IMR-90 (cell line): ENCODE results near the gene SEZ6L2. TPM values are rescaled to one million over a fixed set of nuclear protein-coding genes. Genes with fewer than 3 reads are reported as not detected.
A peak's percentile ranks its signal among the peaks of the same experiment; 100 is the strongest.

Source experiments
- ATAC-seq: fragments of 200-7000 bp; cut with Tn5 transposase; 2 replicates; pipeline ENCODE4 v1.9.1; 2020; ENCODE audit warnings: low read depth, mild to moderate bottlenecking, moderate library complexity
- BruUV-seq: library from RNA; stranded (reverse); fragments of 400-500 nt; replicated peaks from 2 replicates; lab custom pipeline; 2021; lab: Mats Ljungman, UMichigan
- CTCF ChIA-PET: fragments of 300-600 bp; formaldehyde crosslinking; extraction: SDS; loops from one replicate; lab custom pipeline; 2021; ENCODE audit warnings: antibody characterized with exemption; lab: Yijun Ruan, JAX
- POLR2A ChIA-PET: fragments of 300-600 bp; sonication (Branson Sonifier 250); formaldehyde crosslinking; loops from one replicate; lab custom pipeline; 2022; ENCODE audit warnings: antibody characterized with exemption; ENCODE audit not compliant: unreplicated experiment; lab: Charles Lee
- DNase-seq: peaks from one replicate; pipeline ENCODE4 v3.0.0; 2013
- H2AFZ ChIP-seq: replicated peaks from 2 replicates; pipeline ENCODE3; 2013; ENCODE audit warnings: low read length, mild to moderate bottlenecking; ENCODE audit not compliant: poor library complexity
- H2AK5ac ChIP-seq: 2 replicates; pipeline ENCODE4 v1.6.1; 2013; ENCODE audit warnings: low read depth, low read length, inconsistent platforms
- H2AK9ac ChIP-seq: replicated peaks from 2 replicates; pipeline ENCODE3; 2013; ENCODE audit warnings: mild to moderate bottlenecking, low read depth, low read length, moderate library complexity; ENCODE audit not compliant: poor library complexity
- H2BK120ac ChIP-seq: 2 replicates; pipeline ENCODE4 v1.6.1; 2013; ENCODE audit warnings: low read depth, low read length, inconsistent platforms
- H2BK15ac ChIP-seq: 3 replicates; pipeline ENCODE4 v1.6.1; 2013; ENCODE audit warnings: low read depth, low read length, inconsistent platforms
- H2BK20ac ChIP-seq: 2 replicates; pipeline ENCODE4 v1.6.1; 2013; ENCODE audit warnings: low read depth, mild to moderate bottlenecking, inconsistent platforms, low read length, moderate library complexity
- H2BK5ac ChIP-seq: 2 replicates; pipeline ENCODE4 v1.6.1; 2013; ENCODE audit warnings: mild to moderate bottlenecking, low read depth, low read length, inconsistent platforms; ENCODE audit not compliant: poor library complexity, severe bottlenecking
- H3K14ac ChIP-seq: replicated peaks from 2 replicates; pipeline ENCODE4 v1.6.1; 2013; ENCODE audit warnings: low read depth, low read length, inconsistent platforms
- H3K18ac ChIP-seq: 2 replicates; pipeline ENCODE4 v1.6.1; 2013; ENCODE audit warnings: low read depth, low read length, control low read depth
- H3K23ac ChIP-seq: 2 replicates; pipeline ENCODE4 v1.6.1; 2013; ENCODE audit warnings: low read depth, low read length, inconsistent platforms
- H3K27ac ChIP-seq: 2 replicates; pipeline ENCODE4 v1.5.1; 2013; ENCODE audit warnings: mild to moderate bottlenecking, control low read depth, low read length; ENCODE audit not compliant: insufficient read depth
- H3K27me3 ChIP-seq: 2 replicates; pipeline ENCODE4 v1.6.1; 2013; ENCODE audit warnings: low read length; ENCODE audit not compliant: control insufficient read depth, insufficient read depth
- H3K36me3 ChIP-seq: 2 replicates; pipeline ENCODE4 v1.6.1; 2013; ENCODE audit warnings: low read length, mixed read lengths; ENCODE audit not compliant: control insufficient read depth, insufficient read depth
- H3K4ac ChIP-seq: 2 replicates; pipeline ENCODE4 v1.6.1; 2013; ENCODE audit warnings: low read depth, low read length, inconsistent platforms
- H3K4me1 ChIP-seq: 2 replicates; pipeline ENCODE4 v1.6.1; 2013; ENCODE audit warnings: low read length, mixed read lengths; ENCODE audit not compliant: control insufficient read depth, insufficient read depth
- H3K4me2 ChIP-seq: 2 replicates; pipeline ENCODE4 v1.6.1; 2013; ENCODE audit warnings: low read depth, mild to moderate bottlenecking, control low read depth, low read length, moderate library complexity
- H3K4me3 ChIP-seq: 2 replicates; pipeline ENCODE4 v1.5.1; 2013; ENCODE audit warnings: low read depth, mild to moderate bottlenecking, control low read depth, low read length, moderate library complexity; ENCODE audit not compliant: insufficient read depth
- H3K56ac ChIP-seq: 2 replicates; pipeline ENCODE4 v1.6.1; 2013; ENCODE audit warnings: low read length, inconsistent platforms; ENCODE audit not compliant: insufficient read depth; ENCODE audit errors: extremely low read depth
- H3K79me1 ChIP-seq, 2 experiments: 2 replicates each; pipeline ENCODE4 v1.6.1; 2013; ENCODE audit warnings: low read length in 2 of 2, inconsistent platforms in 1 of 2, low read depth in 1 of 2
- H3K9ac ChIP-seq: 2 replicates; pipeline ENCODE4 v1.6.1; 2013; ENCODE audit warnings: low read depth, low read length, control low read depth
- H3K9me1 ChIP-seq: 2 replicates; pipeline ENCODE4 v1.6.1; 2013; ENCODE audit warnings: low read length, inconsistent platforms; ENCODE audit not compliant: insufficient read depth
- H3K9me3 ChIP-seq: 2 replicates; pipeline ENCODE4 v1.6.1; 2013; ENCODE audit warnings: low read length; ENCODE audit not compliant: control insufficient read depth, insufficient read depth
- H4K20me1 ChIP-seq: 2 replicates; pipeline ENCODE4 v1.6.1; 2013; ENCODE audit warnings: low read length, inconsistent platforms; ENCODE audit not compliant: insufficient read depth
- H4K5ac ChIP-seq: 2 replicates; pipeline ENCODE4 v1.6.1; 2013; ENCODE audit warnings: mild to moderate bottlenecking, low read depth, low read length, control low read depth
- H4K8ac ChIP-seq, 2 experiments: 2 replicates each; pipeline ENCODE4 v1.6.1; 2013; ENCODE audit warnings: low read depth in 2 of 2, low read length in 2 of 2, control low read depth in 1 of 2, inconsistent platforms in 1 of 2
- H4K91ac ChIP-seq: 2 replicates; pipeline ENCODE4 v1.6.1; 2013; ENCODE audit warnings: low read depth, low read length, inconsistent platforms; ENCODE audit not compliant: insufficient read depth
- BHLHE40 ChIP-seq: fragments of 150-350 bp; IDR thresholded peaks from 2 replicates; pipeline ENCODE4 v1.6.1; 2016; ENCODE audit warnings: mild to moderate bottlenecking, low read depth, low read length
- CEBPB ChIP-seq: IDR thresholded peaks from 2 replicates; pipeline ENCODE4 v1.6.1; 2012; ENCODE audit warnings: low read depth, low read length, improper control_type of control experiment
- CHD1 ChIP-seq: IDR thresholded peaks from 2 replicates; pipeline ENCODE4 v1.6.1; 2012; ENCODE audit warnings: low read depth, low read length, improper control_type of control experiment
- FOS ChIP-seq: fragments of 150-350 bp; IDR thresholded peaks from 2 replicates; pipeline ENCODE4 v1.6.1; 2016; ENCODE audit warnings: low read depth, low read length
- MAFK ChIP-seq: IDR thresholded peaks from 2 replicates; pipeline ENCODE4 v1.6.1; 2012; ENCODE audit warnings: low read depth, low read length, improper control_type of control experiment
- MAZ ChIP-seq: IDR thresholded peaks from 2 replicates; pipeline ENCODE4 v1.6.1; 2012; ENCODE audit warnings: low read depth, mild to moderate bottlenecking, low read length, improper control_type of control experiment, moderate library complexity, borderline replicate concordance
- MXI1 ChIP-seq: IDR thresholded peaks from 2 replicates; pipeline ENCODE4 v1.6.1; 2012; ENCODE audit warnings: low read depth, mild to moderate bottlenecking, low read length, moderate library complexity, borderline replicate concordance
- NFE2L2 ChIP-seq: fragments of 150-350 bp; IDR thresholded peaks from 2 replicates; pipeline ENCODE4 v1.6.1; 2016; ENCODE audit warnings: low read depth, mild to moderate bottlenecking, low read length
- POLR2A ChIP-seq: IDR thresholded peaks from 2 replicates; pipeline ENCODE4 v1.6.1; 2012; ENCODE audit warnings: mild to moderate bottlenecking, low read depth, low read length
- RAD21 ChIP-seq: IDR thresholded peaks from 2 replicates; pipeline ENCODE4 v1.6.1; 2012; ENCODE audit warnings: low read length, improper control_type of control experiment
- RCOR1 ChIP-seq: IDR thresholded peaks from 2 replicates; pipeline ENCODE4 v1.6.1; 2012; ENCODE audit warnings: mild to moderate bottlenecking, low read length, improper control_type of control experiment; ENCODE audit not compliant: insufficient replicate concordance
- RFX5 ChIP-seq: IDR thresholded peaks from 2 replicates; pipeline ENCODE4 v1.8.0; 2012; ENCODE audit warnings: low read depth, mild to moderate bottlenecking, low read length, moderate library complexity
- SMC3 ChIP-seq: fragments of 150-350 bp; IDR thresholded peaks from 2 replicates; pipeline ENCODE4 v1.6.1; 2016; ENCODE audit warnings: low read depth, mild to moderate bottlenecking, antibody characterized with exemption, low read length, moderate library complexity
- WGBS, 2 experiments: methylation state at CpG; one replicate each; pipeline versions ENCODE4 v1.1.5 to v1.1.7; 2013; ENCODE audit warnings: missing lambda C conversion rate in 2 of 2; ENCODE audit not compliant: insufficient read length in 1 of 2; ENCODE audit errors: extremely low coverage in 2 of 2; 5-methylcytosine and 5-hydroxymethylcytosine counted together
- dilution Hi-C: fragments of 300-500 bp; cut with HindIII; formaldehyde crosslinking; loops from one replicate; pipeline ENCODE4 v1.14.3; 2018; ENCODE audit warnings: low sequenced_read_pairs; ENCODE audit not compliant: unreplicated experiment
- in situ Hi-C: fragments of 300-500 bp; cut with MboI; formaldehyde crosslinking; loops from 3 replicates; pipeline ENCODE4 v1.14.3; 2019; ENCODE audit warnings: low sequenced_read_pairs, inconsistent platforms, mixed read lengths
- intact Hi-C: fragments of 100-400 bp; cut with micrococcal nuclease; formaldehyde crosslinking; loops from 2 replicates; pipeline ENCODE4 v1.10.0; 2022
- polyA plus RNA-seq, 3 experiments: library from polyadenylated mRNA; depleted of rRNA; stranded (reverse); fragments of >200 nt; gene quantifications; 2 replicates each; pipeline ENCODE4 v1.2.3, GENCODE V29; 2012; ENCODE audit warnings: low replicate concordance in 1 of 3
- total RNA-seq: library from RNA; depleted of rRNA; stranded (reverse); fragments of >200 nt; gene quantifications from 2 replicates; pipeline ENCODE4 v1.2.3, GENCODE V29; 2012
- TF ChIP-seq, protein P1 (sequence below): conservative IDR thresholded peaks from 2 replicates; pipeline ENCODE4 v1.5.1; 2012; ENCODE audit warnings: mild to moderate bottlenecking, low read depth, low read length, improper control_type of control experiment
- TF ChIP-seq, protein P2 (sequence below): fragments of 150-350 bp; IDR thresholded peaks from 2 replicates; pipeline ENCODE4 v1.6.1; 2016; ENCODE audit warnings: low read depth, mild to moderate bottlenecking, low read length, moderate library complexity, borderline replicate concordance
- TF ChIP-seq, protein P3 (sequence below): fragments of 150-350 bp; IDR thresholded peaks from 2 replicates; pipeline ENCODE4 v1.6.1; 2017; ENCODE audit warnings: mild to moderate bottlenecking, antibody characterized with exemption, low read length, low read depth

The SEZ6L2 gene
- total and polyA plus RNA-seq, 2 of the 4 experiments (the other 2 are of a cell fraction): 0.72 to 10.5 TPM

DNA sequence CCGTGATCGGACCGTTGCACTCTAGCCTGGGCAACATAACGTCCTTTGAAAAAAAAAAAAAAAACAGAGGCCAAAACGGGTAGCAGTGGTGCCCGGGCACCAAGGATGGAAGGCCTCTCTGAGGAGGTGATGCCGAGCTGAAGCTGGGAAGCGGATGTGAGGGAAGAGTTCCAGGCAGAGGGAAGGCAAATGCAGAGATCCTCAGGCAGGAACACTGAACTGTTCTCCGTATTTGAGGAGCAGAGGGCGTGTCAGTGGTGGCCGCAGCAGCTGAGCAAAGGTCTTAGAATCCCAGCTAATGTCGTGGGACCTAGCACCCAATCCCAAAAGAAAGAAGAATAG, 27.3 kb upstream of the SEZ6L2 start:
- Histone ChIP-seq H3K9me3 (no peaks in the 10 kb centered on the region), H2BK20ac (peak overlapping the region; percentile 28; the same call in 1 of the 2 replicates), H3K36me3 (peaks cover 6% of the 10 kb centered on the region), H3K14ac (peak overlapping the region; percentile 99), H3K23ac (peak overlapping the region; percentile 91), H4K91ac (peak overlapping the region; percentile 95), H3K79me1 (peaks cover 25 to 40% of the 10 kb centered on the region in 2 experiments), H2BK120ac (peak overlapping the region; percentile 71), H3K9ac (peak overlapping the region; percentile 95), H4K5ac (peak overlapping the region; percentile 96), H4K8ac (peak overlapping the region; percentile 85 to 99), H3K18ac (0 out of 2 replicates have a peak overlapping the region, but pooled peaks have one; percentile 3), H2AK5ac (peak overlapping the region; percentile 81), H3K4me1 (peaks cover 10% of the 10 kb centered on the region), H3K4ac (peak overlapping the region; percentile 98), H3K56ac (peak overlapping the region; percentile 70), H3K27me3 (no peaks in the 10 kb centered on the region), H2BK5ac (peak overlapping the region; percentile 92), H2AK9ac (peak overlapping the region; percentile 32), H3K4me3 (peak overlapping the region; percentile 79), H3K9me1 (peaks cover 15% of the 10 kb centered on the region; the same call in 1 of the 2 replicates), H3K27ac (peak overlapping the region; percentile 92), H2AFZ (peak overlapping the region; percentile 98), H3K4me2 (peak overlapping the region; percentile 96), H4K20me1 (peaks cover 6% of the 10 kb centered on the region; the same call in 1 of the 2 replicates), H2BK15ac (no peak overlapping the region)
- dilution Hi-C loops (no loop called here), intact Hi-C loops (loop anchor here (5.0 kb wide), 2 partner anchors 46 to 71 kb away; partner anchors contain the start of genes HIRIP3, INO80E and TAOK2), in situ Hi-C loops (no loop called here)
- POLR2A ChIA-PET: interaction anchor here (1.5 kb wide), 1 partner anchor 26 kb away, joined by 6 read pairs; the partner anchor contains the start of gene ASPHD1
- WGBS, 2 experiments: 0% methylated on average over 7 of the region's 12 CpGs; no CpG with 5 or more reads in 1 of the 2 experiments
- no TSS peak for BruUV-seq
- DNase-seq (peak; percentile 23), ATAC-seq (peak; percentile 10)
- TF ChIP-seq MXI1 (no peak), MAFK (no peak), BHLHE40 (no peak), RCOR1 (no peak), MAZ (no peak), SMC3 (no peak), FOS (no peak), CEBPB (no peak), POLR2A (no peak), RFX5 (no peak), RAD21 (no peak), NFE2L2 (no peak), CHD1 (no peak)
- TF ChIP-seq, protein P1, sequence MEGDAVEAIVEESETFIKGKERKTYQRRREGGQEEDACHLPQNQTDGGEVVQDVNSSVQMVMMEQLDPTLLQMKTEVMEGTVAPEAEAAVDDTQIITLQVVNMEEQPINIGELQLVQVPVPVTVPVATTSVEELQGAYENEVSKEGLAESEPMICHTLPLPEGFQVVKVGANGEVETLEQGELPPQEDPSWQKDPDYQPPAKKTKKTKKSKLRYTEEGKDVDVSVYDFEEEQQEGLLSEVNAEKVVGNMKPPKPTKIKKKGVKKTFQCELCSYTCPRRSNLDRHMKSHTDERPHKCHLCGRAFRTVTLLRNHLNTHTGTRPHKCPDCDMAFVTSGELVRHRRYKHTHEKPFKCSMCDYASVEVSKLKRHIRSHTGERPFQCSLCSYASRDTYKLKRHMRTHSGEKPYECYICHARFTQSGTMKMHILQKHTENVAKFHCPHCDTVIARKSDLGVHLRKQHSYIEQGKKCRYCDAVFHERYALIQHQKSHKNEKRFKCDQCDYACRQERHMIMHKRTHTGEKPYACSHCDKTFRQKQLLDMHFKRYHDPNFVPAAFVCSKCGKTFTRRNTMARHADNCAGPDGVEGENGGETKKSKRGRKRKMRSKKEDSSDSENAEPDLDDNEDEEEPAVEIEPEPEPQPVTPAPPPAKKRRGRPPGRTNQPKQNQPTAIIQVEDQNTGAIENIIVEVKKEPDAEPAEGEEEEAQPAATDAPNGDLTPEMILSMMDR: no peak
- TF ChIP-seq, protein P2, sequence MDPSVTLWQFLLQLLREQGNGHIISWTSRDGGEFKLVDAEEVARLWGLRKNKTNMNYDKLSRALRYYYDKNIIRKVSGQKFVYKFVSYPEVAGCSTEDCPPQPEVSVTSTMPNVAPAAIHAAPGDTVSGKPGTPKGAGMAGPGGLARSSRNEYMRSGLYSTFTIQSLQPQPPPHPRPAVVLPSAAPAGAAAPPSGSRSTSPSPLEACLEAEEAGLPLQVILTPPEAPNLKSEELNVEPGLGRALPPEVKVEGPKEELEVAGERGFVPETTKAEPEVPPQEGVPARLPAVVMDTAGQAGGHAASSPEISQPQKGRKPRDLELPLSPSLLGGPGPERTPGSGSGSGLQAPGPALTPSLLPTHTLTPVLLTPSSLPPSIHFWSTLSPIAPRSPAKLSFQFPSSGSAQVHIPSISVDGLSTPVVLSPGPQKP: no peak
- TF ChIP-seq, protein P3, sequence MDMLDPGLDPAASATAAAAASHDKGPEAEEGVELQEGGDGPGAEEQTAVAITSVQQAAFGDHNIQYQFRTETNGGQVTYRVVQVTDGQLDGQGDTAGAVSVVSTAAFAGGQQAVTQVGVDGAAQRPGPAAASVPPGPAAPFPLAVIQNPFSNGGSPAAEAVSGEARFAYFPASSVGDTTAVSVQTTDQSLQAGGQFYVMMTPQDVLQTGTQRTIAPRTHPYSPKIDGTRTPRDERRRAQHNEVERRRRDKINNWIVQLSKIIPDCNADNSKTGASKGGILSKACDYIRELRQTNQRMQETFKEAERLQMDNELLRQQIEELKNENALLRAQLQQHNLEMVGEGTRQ: no peak
- CTCF ChIA-PET: no interaction called here
